Measurements from ENCODE around the gene PHF1.

PHF1 gene

GRCh38 chr6:33458676-33459075, 47.9 kb downstream of the PHF1 start:
- DNase-seq (ENCODE audit: low spot score): no peak

- DNase-seq (ENCODE audit: low spot score): no peak
Measured at GRCh38 chr6:33459226-33459625, 48.4 kb downstream of the PHF1 start.

Data from globus pallidus (tissue), 1 donor.